ENCODE measurements around the gene DUT. TPM values are rescaled to one million over a fixed set of nuclear protein-coding genes. Genes with fewer than 3 reads are reported as not detected.

Gene DUT
- total RNA-seq, 1 experiment from 2014 or later = 85.9 TPM

DNA sequence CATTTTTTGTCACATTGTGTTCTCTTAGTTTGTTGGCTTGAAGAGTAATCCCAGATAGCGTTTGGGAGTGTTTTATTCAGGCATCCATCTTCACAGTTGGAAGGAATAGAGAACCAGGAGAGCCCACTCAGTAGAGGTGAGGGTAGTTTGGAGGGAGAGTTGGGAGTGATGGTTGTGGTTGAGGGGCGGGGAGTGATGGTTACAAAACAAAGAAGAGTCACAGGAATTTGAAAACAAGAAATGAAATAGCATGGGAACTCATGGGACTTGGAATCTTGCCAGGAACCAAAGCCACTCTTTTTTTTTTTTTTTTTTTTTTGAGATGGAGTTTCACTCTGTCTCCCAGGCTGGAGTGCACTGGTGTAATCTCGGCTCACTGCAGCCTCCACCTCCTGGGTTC, 36.3 kb downstream of the DUT start:
- no peak for DNase-seq (ENCODE audit: extremely low read depth, low read depth)

DNA sequence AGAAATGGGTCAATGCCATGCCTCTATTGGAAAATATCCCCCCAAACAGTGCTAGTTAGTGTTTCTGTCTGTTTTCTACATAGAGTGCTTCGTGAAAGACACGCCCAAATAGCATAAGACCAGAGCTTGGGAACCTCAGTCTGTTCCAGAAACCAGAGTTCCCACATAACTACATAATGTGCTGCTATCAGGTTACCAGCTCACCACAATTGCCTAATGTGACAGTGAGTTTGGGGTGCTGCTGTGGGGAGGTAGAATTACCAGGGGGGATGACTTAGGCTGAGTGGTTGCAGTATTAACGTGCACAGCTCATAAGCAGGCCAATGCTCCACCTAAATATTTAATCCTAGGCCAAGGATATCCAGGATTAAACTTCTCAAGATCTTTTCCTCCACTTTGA, 39.2 kb downstream of the DUT start:
- DNase-seq (ENCODE audit: extremely low read depth, low read depth) = no peak

DNA sequence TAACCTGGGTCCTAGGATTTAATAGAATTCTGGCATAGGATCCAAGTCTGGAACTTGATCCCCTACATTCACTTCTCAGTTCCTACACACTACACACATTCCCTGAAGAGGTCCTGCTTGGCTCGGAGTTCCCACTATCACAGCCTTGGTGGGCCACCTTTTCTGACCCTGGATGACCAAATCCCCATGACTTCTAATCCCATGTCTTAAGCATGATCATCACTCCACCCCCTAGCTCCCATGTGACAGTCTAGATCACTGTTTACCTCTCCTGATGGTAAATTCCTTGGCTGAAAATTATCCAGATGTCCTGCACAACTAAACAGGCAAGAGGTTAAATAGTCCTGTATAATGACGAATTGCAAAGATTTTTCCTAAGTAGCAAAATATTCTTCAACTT, 40.3 kb downstream of the DUT start:
- no peak for DNase-seq (ENCODE audit: extremely low read depth, low read depth)

- DNase-seq (ENCODE audit: extremely low read depth, low read depth) = no peak
Observed at GRCh38 chr15:48371961-48372360, 40.7 kb downstream of the DUT start.

GRCh38 chr15:48373821-48374451, 42.7 kb downstream of the DUT start:
- no peak for DNase-seq (ENCODE audit: extremely low read depth, low read depth)

- DNase-seq (ENCODE audit: extremely low read depth, low read depth) = no peak
Observed at GRCh38 chr15:48374472-48374871, 43.2 kb downstream of the DUT start.

- DNase-seq (ENCODE audit: extremely low read depth, low read depth) = no peak
Observed at GRCh38 chr15:48375767-48376166, 44.5 kb downstream of the DUT start.

DNA sequence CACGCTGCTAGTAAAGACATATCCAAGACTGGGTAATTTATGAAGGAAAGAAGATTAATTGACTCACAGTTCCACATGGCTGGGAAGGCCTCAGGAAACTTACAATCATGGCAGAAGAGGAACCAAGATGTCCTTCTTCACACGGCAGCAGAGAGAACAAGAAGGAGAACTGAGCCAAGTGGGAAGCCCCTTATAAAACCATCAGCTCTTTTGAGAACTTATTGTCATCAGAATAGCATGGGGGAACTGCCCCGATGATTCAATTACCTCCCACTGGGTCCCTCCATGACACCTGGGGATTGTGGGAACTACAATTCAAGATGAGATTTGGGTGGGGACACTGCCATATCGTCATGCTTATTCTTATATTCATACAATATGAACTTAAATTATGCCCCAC, 49.0 kb downstream of the DUT start:
- DNase-seq (ENCODE audit: extremely low read depth, low read depth) = no peak

- DNase-seq (ENCODE audit: extremely low read depth, low read depth) = no peak
Observed at GRCh38 chr15:48381861-48382260, 50.6 kb downstream of the DUT start.

GRCh38 chr15:48383031-48383430, 51.8 kb downstream of the DUT start:
- DNase-seq (ENCODE audit: extremely low read depth, low read depth) = no peak

GRCh38 chr15:48384616-48385015, 53.4 kb downstream of the DUT start:
- DNase-seq (ENCODE audit: extremely low read depth, low read depth) = no peak

- no peak for DNase-seq (ENCODE audit: extremely low read depth, low read depth)
Observed at GRCh38 chr15:48385031-48385830, 54.0 kb downstream of the DUT start.

DNA sequence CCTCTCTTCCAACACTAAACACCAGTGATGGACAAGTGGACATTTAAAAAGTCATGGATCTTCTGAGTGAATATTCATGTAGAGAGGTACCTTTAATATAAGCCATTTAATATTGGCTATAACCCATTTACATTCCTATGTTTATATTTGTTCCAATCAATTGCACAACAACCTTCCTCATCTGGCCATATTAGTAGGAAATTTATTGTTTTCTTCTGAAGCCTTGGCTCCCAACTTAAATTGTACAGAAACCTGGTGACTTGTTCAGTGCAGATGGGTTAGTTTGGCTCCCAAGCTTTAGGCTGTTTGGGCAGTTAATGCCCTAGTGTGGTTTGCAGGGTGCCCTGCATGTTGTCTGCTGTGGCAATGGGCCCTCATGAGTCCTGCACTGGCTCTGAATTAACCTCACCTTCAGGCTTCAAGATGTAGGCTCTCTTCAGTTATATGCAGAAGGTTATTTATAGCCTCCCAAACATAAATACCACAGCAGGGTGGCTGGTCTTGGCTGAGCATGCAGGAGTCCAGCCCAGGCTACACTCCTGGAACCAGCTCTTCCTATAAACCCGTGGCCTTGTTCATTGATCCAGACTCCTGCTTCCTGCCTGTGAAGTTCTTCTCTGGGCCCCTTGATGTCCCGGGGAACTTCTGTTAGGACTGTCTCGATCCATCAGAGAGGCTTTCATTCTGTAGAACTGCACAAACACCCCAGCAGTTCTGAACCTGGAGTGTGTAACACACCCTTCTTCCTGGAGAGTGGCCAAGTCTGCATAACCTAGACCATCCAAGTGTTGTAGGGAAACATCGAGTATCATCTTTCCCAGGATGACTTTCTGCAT, 57.0 kb downstream of the DUT start:
- no peak for DNase-seq (ENCODE audit: extremely low read depth, low read depth)

DNA sequence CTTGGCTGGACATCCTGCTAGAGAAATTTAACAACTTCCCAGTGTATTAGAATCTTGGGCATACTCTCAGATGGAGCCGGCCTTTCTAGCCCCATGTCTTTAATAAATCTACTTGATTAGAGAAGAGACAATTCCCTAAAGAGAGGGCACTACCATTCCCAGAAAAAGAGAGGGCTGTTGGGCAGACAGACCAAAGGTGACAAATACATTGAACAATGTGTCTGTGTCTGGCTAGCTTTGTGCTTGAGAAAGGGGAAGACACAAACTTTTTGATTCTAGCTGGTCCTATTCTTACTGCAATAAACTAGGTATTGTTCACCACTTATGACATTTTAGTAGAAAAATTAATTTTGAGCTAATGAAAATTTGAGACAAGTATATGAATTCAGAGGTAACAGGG, 57.7 kb downstream of the DUT start:
- no peak for DNase-seq (ENCODE audit: extremely low read depth, low read depth)

DNA sequence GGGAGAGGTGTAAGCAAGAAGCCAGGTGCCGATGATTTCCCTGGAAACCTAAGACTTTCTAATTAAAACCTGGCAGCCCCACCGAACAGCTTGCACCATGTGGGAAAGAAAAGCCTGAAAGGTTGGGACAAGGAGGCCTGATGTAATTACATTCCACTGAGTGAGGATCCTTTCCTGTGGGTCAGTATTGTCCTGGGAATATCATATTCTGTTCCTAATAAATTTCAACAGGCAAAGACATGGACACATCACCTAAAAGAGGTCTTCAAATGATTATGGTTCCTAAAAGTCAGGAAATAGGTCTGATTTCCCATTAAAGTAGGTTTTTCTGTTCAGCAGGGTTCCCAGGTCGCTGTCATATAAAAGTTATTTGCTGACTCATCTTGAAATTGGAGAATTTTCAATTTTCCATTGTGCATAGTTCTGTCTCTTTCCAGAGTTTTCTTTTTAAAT, 58.5 kb downstream of the DUT start:
- DNase-seq (ENCODE audit: extremely low read depth, low read depth) = no peak

DNA sequence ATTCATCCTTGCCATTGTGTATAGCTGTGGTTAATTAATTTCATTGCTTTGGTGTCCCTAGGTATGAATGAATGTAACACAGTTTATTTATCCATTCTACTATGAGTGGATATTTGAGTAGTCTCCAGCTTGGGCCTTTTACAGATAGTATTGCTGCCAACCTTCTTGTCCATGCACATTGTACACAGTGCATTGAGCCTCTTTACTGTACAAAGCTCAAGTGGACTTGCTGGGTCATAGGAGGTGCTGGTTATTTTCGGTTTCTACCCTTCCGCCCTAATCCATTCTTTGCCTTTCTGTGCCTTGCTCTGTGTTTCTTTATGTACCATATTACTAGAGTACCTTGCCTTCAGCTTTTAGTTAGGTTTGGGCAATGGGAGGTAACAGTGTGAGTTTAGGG, 60.7 kb downstream of the DUT start:
- no peak for DNase-seq (ENCODE audit: extremely low read depth, low read depth)

DNA sequence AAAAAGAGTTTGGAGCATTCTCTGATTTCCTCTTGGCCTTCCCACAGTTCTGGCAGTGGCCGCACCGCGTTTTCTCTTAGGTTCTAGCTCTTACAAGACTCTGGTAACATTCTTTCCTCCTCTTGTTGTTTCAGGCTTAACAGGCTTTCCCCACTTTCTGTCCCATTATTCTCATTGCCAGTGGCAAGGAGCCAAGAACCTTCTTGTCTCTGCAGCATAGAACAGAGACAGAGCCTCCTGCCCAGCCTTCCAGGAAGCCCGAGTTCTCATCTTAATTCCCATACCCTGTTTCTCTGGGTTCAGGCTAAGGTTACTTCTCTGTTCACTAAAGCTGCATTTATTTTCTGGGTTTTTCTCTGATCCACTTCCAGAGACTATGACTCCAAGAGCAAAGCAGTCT, 61.1 kb downstream of the DUT start:
- DNase-seq (ENCODE audit: extremely low read depth, low read depth) = no peak
